VCaP (cell line): Measurements from ENCODE around the gene ADD3.

Experiments used
- H3K27ac ChIP-seq: fragments of 450-650 bp; 2 replicates; pipeline ENCODE4 v1.5.1; 2017
- CTCF ChIP-seq: fragments of 450-650 bp; conservative IDR thresholded peaks from 2 replicates; pipeline ENCODE4 v1.5.1; 2017; ENCODE audit warnings: mild to moderate bottlenecking, moderate library complexity

ADD3 gene

GRCh38 chr10:109964318-109964717, 43.5 kb upstream of the ADD3 start:
- no peak for TF ChIP-seq CTCF
- no peak overlapping the region for H3K27ac ChIP-seq

- TF ChIP-seq CTCF, result no peak
- peak overlapping the region; percentile 1; the same call in 1 of the 2 replicates for H3K27ac ChIP-seq
Measured at GRCh38 chr10:109966961-109967738, 40.6 kb upstream of the ADD3 start.

GRCh38 chr10:109967739-109968088, 40.1 kb upstream of the ADD3 start:
- H3K27ac ChIP-seq, result peak overlapping the region; percentile 1; the same call in 1 of the 2 replicates
- TF ChIP-seq CTCF, result no peak

GRCh38 chr10:109968953-109969759, 38.6 kb upstream of the ADD3 start:
- no peak overlapping the region for H3K27ac ChIP-seq
- TF ChIP-seq CTCF, result no peak

GRCh38 chr10:109969760-109970346, 37.9 kb upstream of the ADD3 start:
- no peak for TF ChIP-seq CTCF
- H3K27ac ChIP-seq, result no peak overlapping the region

- no peak for TF ChIP-seq CTCF
- 0 out of 2 replicates have a peak overlapping the region, but pooled peaks have one; percentile 26 for H3K27ac ChIP-seq
Measured at GRCh38 chr10:109971634-109972033, 36.1 kb upstream of the ADD3 start.

- TF ChIP-seq CTCF, result no peak
- 0 out of 2 replicates have a peak overlapping the region, but pooled peaks have one; percentile 26 for H3K27ac ChIP-seq
Measured at GRCh38 chr10:109972372-109973001, 35.3 kb upstream of the ADD3 start.
